ENCODE data around the gene BTD.

- TF ChIP-seq POLR2A (IDR thresholded peaks at IDR 0.05), result no peak
- no peak for TF ChIP-seq CTCF (IDR thresholded peaks at IDR 0.05)
These were observed 35.8 kb downstream of the BTD start for GRCh38 chr3:15637131-15637951.

Measured in esophagus squamous epithelium (tissue), 4 donors.